ENCODE measurements around the gene EXOC6B.
"Not testable (repeated sequence)": the region's sequence is repeated elsewhere in the genome, so short reads cannot be mapped to it uniquely, and the experiment has no call there.

Gene EXOC6B

DNA sequence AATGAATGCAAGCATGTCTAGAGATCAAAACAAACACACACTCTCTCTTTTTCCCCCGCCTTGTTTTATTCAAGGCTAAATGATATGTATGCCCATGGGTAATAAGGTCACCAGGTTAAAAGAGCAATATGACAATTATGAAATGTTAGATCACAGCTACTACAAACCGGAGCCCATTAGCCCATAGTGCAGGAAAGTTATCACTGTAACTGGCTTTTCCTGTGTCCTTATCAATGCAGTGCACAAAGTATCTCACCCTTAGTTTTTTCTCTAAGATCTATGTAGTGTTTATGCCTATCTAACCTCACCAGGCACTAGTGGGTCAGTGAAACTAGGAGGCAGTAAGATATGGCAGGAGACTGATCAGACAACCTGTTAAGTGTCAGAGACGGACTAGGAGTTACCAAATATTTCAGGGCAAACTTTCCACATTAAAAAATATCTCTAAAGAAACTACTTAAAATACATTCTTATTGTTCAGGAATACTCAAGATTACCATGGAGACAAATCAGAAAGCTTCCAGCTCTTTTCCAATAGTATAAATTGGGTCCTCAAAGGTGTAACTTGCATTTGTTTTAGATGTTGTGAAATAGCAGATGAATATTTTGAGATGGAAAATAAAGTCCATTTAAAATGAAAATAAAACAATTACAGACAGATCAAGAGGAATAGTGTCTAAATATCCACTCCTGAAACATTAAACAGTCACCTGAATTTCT is 282.2 kb downstream of the EXOC6B start:
- DNase-seq (ENCODE audit: low spot score), result no peak

DNA sequence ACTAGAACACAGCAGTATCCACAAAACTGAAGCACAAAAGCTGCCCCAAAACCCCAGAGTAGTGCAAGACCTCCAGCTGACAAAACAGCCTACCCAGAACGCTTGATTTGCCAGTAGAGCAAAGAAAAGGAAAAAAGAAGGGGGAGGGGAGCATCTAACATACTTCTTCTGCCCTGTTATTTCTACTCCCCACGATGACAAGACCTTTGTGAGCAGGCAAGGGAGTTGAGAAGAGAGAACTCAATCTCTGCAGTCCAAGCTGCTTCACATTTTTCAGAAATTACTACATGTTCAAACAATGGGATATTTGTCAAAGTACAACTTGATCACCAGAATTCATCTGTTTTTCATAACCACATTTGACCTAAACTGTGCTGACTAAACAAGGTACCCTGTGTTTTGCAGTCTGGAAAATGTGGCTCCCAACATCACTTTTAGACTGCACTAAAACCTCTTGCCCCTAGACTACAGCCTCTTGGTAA is 286.7 kb downstream of the EXOC6B start:
- DNase-seq (ENCODE audit: low spot score), result no peak

DNA sequence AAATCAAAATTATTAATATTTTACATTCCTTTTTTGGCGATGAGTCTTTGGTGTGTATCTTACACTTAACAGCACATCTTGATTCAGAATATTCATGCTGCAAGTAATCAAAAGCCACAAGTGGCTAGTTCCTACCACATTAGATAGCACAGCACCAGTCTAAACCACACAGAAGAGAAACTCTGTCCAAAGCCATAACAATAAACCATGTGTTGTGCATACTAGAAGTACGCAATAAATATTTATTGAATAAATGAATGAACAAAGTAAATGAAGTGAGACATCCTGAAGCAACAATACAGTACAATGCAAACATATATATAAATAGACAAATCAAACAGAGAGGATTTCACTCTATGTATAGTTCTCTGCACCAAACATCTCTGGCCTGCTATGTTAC is 287.3 kb downstream of the EXOC6B start:
- no peak for DNase-seq (ENCODE audit: low spot score)

DNA sequence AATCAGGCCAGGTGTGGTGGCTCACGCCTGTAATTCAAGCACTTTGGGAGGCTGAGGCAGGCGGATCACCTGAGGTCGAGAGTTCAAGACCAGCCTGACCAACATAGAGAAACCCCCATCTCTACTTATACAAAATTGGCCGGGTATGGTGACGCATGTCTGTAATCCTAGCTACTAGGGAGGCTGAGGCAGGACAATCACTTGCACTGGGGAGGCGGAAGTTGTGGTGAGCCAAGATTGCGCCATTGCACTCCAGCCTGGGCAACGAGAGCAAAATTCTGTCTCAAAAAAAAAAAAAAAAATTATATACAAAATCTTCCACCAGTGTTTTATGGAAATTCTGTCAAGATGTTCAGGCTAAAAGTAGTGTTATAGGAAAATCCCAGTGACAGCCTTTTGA is 290.2 kb downstream of the EXOC6B start:
- not testable (repeated sequence) for DNase-seq (ENCODE audit: low spot score)

DNA sequence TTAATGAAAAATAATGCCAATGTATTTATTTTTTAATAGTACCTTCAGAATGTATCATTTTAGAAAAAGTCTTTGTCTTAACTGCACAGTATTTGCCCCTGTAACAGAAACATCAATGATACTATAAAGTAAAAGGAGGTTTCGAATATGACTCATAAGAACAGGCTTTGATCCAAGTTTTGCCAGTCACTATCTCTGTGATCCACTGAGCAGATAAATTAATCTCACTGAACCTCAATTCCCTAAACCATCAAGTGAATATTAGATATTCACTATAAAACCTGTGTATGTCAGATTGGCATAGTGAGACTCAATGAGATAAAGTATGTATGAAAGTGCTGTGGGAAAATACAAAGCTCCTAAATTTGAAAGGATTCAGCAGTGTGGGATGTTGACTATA is 292.1 kb downstream of the EXOC6B start:
- no peak for DNase-seq (ENCODE audit: low spot score)

DNA sequence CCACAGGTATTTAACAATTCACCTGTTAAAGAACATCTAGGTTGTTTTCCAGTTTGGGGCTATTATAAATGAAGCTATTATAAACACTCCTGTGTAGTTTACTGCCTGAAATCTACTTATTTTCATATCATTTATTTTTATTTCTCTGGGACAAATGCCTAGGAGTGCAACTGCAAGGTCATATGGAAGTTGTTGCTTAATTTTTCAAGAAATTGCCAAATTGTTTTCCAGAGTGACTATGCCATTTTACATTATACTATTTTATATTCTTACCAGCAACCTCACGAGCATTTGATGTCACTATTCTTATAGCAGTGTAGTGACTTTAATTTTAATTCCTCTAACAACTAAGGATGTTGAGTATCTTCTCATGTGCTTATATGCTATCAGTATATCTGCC is 298.4 kb downstream of the EXOC6B start:
- DNase-seq (ENCODE audit: low spot score), result no peak

DNA sequence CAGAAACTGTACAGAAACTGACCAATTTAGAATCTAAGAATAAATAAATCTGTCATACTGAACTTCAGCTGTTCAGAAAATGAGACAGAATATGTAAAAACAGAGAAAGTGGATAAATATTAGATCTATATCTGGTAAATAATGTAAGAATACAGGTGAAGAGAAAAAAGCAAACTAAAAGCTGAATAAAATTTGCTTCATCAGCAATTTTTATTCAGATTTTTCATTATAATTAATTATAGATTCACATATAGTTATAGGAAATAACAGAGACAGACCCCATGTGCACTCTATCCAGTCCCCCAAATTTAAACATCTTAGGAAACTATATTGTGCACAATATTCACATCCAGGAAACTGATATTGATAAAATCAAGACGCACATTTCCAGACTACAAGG is 299.2 kb downstream of the EXOC6B start:
- no peak for DNase-seq (ENCODE audit: low spot score)

DNA sequence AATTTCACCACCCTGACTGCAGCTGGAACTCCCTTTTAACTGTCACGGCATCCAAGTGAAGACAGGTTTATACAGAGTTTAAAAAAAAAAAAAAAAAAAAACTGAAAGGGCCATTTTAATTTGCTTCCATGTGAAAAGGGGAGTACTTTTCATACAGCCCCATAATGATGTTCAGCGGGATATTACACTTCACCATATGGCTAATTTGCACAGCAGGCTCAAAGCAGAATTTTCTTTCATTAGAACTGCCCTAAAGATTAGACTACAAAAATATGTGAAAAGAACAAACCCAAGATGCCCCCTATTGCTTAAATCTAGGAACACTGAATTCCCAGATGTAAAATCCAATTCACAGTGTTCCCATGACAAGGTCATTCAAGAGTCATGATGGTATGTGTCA is 301.8 kb downstream of the EXOC6B start:
- no peak for DNase-seq (ENCODE audit: low spot score)

DNA sequence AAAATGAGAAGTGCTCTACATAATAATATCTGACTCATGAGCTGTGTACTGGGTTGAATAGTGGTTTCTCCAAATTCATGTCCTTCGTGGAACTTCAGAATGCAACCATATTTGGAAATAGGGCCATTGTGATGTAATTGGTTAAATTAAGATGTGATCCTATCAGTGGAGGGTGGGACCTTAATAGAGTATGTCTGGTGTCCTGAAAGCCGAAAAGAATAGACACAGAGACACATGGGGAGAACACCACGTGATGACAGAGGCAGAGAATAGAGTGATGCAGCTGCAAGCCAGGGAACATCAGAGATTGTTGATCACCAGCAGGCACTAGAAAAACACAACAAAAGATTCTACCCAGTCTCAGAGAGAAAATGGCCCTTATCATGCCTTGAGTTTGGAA is 310.1 kb downstream of the EXOC6B start:
- DNase-seq (ENCODE audit: low spot score), result no peak

DNA sequence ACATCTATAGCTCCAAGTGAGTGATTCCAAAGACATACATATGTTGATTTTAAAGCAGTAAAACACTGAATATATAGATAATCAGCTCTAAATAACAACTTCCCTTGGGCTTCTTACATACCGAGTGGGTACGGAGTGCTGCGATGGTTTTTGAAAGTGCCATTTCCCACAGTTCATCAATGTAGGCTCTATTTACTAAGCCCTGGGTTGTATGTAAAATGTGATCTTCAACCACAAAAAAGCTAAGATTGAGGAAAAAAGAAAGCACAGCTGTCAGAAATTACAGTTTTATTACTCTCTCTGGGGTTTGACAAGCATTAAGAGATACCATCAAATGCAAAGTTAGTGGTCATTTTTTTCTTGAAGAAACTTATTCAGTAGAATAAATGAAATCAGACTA is 312.8 kb downstream of the EXOC6B start:
- no peak for DNase-seq (ENCODE audit: low spot score)

DNA sequence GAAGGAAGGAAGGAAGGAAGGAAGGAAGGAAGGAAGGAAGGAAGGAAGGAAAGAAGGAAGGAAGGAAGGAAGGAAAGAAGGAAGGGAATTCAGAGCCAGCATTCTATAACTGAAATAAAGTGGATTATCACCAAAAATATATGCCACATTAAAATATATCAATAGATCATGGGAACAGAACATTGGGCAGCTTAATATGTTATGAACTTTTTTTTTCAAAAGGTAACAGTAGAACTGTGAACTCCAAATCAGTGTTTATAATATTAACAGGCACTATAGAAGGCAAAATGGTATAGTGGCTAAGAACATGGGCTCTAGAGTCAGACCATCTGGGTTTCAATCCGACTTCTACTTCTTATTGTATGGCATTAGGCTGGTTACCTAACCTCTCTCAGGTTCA is 313.5 kb downstream of the EXOC6B start:
- DNase-seq (ENCODE audit: low spot score), result no peak

DNA sequence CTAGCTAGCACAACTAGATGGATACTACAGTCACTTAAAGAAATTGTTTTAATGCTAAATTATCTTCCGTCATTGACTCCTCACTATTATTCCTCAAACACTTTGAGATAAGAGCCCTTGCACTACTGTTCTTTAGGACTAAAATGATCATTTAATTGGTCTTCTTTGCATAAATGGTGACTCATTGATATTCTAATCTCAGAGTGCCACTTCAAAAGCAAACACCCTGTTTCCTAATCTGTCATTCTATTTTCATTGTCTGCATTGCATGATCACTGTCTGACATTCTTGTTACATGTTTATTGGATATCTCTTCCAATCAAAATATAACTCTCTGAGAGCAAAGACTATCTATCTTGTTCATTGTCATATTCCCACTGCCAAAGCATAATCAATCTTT is 313.9 kb downstream of the EXOC6B start:
- DNase-seq (ENCODE audit: low spot score), result no peak

DNA sequence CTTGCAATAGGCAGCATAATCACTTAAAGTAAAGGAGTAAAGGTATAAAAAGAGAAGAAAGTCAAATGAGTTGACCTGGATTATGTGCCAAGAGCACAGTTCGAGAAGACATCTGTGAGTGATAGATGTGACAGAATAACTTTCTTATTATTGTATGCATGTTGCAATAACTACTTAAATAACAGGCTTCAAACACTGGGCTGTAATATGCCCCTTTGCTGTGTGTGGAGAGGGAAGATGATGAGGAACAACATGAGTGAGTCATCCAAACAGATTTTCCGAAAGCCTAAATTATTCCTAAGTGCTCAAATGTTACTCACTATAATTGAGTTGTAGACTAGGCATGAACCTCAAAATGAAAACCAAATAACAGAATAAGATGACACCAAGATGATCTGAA is 328.1 kb downstream of the EXOC6B start:
- DNase-seq (ENCODE audit: low spot score), result no peak

DNA sequence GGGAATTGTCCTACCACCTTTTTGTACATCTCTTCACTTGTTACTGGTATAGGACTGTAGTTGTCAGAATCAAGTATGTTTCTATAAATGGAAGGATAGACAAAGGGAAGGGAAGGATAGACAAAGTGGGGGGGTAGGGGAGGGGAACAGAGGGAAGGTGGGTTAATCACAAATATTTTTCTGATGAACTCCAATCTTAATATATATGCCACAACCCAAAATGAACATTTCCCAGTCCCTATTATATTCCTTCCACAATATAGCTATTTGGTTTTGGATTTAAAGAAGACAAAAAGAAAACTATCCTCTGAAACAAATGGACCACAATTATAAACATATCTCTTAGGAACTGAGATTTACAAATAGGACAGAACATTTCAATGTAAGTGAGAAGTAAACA is 329.4 kb downstream of the EXOC6B start:
- DNase-seq (ENCODE audit: low spot score), result no peak

DNA sequence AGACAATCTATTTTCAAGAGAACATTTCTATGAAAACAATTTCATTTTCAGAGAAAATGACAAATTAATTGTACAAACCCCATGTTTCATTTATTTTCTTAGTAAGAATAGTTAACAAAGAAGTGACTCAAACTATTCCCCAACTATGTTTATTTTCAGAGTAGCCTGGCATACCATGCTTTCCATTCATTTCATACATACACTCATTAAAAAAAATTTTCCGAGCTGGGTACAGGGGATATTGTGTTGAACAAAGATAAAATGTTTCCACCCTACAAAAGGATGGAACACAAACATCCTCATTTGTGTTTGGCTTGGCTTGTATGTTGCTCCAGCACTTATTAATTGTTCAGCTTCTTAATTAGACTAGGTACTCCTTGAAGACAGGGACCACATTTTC is 331.4 kb downstream of the EXOC6B start:
- DNase-seq (ENCODE audit: low spot score), result no peak

DNA sequence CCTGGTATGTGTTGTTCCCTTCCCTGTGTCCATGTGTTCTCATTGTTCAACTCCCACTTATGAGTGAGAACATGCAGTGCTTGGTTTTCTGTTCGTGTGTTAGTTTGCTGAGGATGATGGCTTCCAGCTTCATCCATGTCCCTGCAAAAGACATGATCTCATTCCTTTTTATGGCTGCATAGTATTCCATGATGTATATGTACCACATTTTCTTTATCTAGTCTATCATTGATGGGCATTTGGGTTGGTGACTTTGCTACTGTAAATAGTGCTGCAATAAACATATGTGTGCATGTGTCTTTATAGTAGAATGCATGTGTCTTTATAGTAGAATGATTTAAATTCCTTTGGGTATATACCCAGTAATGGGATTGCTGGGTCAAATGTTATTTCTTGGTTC is 341.2 kb downstream of the EXOC6B start:
- DNase-seq (ENCODE audit: low spot score), result not testable (repeated sequence)

DNA sequence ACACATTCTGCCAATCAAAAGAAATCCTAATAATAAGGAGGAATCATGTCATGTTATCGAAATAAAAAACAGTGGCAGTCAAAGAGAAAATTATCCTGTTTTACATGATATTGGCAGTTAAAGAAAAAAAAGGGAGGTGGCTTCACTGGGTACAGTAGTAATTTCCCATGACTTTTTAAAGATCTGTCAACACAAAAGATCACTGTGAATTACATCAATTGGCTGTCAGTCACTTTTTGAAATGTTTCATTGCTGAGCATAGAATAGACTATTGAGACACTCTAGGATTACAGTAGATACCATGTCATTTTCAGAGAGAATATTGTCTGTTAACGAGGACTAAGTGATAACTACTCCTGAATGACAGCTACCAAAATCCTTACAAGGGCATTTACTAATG is 342.5 kb downstream of the EXOC6B start:
- DNase-seq (ENCODE audit: low spot score), result no peak

DNA sequence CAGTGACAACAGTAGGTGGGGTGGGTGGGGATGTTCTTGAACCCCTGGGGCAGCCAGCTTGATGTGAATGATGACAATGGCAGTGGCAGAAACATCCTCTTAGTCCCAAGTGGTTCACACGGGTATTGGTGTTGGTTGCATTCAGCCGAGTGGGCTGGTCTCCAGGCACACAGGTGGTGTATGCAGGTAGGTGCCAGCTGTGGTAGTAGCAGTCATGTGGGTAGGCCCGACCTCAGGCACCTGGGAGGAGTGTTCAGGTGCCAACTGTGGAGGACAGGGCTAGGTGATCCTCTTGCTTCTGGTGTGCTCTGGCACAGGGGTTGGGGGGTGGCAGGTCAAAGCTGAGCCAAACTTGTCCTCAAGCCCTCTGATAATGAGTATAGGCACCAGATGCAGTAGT is 350.6 kb downstream of the EXOC6B start:
- DNase-seq (ENCODE audit: low spot score), result no peak

DNA sequence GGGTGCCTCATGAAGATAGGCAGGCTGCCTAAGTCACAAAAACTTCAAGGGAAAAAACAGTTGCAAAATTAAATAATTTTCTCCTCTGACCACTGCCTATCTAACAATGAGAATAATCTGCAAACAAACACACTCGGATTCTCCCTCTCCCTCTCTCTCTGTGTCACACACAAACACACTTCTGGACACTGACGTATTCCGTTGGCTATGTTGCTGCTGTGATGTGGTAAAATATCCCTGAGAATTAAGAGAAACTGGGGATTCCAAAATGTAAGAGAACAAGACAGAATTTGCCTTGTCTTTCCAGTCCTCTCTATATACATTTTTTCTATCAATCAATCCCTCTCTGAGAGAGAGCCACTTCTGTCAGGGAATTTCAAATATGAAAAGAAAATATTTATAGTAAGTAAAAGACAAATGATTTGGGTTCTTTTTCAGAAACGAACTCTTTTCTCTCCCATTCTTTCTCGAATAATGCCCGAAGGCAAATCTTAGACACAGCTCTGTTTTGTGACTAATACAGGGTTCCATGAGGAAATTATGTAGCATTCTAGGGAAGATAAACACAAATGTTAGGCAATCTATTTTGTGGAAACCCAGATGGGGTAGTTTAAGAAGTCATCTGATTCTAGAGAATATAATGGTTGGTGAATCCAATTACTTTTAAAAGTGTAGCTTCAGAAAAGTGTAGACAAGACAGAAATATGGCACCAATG is 367.9 kb downstream of the EXOC6B start:
- DNase-seq (ENCODE audit: low spot score), result no peak

DNA sequence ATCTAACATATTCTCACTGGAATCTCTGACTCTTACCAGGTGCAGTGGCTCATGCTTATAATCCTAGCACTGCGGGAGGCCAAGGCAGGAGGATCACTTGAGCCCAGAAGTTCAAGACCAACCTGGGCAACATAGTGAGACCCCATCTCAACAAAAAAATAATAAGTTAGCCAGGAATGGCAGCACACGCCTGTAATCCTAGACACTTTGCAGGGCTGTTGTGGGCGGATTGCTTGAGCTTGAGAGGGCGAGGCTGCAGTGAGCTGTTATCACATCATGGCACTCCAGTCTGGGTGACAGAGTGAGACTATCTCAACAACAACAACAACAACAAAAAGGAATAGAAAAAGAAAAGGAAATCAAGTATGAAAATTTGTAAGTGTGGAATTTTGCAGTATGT is 371.6 kb downstream of the EXOC6B start:
- DNase-seq (ENCODE audit: low spot score), result no peak

DNA sequence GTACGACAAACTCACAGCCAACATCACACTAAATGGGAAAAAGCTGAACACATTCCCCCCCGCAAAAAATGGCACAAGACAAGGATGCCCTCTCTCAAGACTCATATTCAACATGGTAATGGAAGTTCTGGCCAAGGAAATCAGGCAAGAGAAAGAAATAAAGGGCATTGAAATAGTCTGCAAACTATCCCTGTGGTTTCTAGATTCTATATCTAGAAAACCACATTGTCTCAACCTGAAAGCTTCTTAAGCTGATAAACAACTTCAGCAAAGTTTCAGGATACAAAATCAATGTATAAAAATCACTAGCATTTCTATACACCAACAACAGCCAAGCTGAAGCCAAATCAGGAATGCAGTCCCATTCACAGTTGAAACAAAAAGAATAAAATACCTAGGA is 383.6 kb downstream of the EXOC6B start:
- DNase-seq (ENCODE audit: low spot score), result no peak

DNA sequence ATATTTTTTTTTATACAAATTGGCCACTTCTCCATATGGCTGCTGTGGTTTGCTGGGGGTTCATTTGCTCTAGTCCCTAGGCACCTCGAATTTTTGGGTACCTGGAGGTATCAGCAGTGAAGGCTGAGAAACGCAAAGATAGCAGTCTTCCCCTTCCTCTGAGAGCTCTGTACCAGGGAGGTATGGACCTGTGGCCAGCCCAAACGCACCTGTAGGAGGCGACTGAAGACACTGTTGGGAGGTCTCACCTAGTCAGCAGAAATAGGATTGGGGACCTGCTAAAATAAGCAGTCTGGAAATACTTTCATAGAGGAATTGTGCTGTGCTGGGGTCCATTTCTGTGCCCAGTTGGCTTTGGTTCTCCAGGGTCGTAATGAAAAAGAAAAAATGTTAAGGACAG is 385.9 kb downstream of the EXOC6B start:
- no peak for DNase-seq (ENCODE audit: low spot score)

DNA sequence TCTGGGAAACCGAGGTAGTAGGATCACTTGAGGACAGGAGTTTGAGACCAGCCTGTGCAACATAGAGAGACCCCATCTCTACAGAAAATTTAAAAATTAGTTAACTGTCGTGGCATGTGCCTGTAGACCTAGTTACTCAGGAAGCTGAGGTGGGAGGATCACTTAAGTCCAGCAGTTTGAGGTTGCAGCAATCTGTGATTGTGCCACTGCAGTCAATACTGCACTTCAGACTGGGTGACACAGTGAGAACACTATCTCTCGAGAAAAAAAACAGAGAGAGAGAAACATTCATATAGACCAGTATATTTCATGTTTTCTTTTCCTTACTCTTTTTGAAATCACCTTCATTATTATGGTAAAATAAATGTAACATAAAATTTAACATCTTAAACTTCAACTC is 387.5 kb downstream of the EXOC6B start:
- DNase-seq (ENCODE audit: low spot score), result no peak

DNA sequence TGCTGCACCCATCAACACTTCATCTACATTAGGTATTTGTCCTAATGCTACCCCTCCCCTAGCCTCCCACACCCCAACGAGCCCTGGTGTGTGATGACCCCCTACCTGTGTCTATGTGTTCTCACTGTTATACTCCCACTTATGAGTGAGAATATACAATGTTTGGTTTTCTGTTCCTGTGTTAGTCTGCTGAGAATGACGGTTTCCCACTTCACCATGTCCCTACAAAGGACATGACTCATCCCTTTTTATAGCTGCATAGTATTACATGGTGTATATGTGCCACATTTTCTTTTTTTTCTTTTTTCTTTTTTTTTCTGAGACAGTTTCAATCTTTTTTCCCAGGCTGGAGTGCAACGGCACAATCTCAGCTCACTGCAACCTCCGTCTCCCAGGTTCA is 394.1 kb downstream of the EXOC6B start:
- DNase-seq (ENCODE audit: low spot score), result no peak

Measured in HuH-7 (cell line).